SHP77 (cell line): Measurements from ENCODE around the gene MTERF4.

ENCODE experiments used
- DNase-seq, 2 experiments: peaks; one replicate each; lab custom pipeline; 2025; lab: John Stamatoyannopoulos, UW

The MTERF4 gene

DNA sequence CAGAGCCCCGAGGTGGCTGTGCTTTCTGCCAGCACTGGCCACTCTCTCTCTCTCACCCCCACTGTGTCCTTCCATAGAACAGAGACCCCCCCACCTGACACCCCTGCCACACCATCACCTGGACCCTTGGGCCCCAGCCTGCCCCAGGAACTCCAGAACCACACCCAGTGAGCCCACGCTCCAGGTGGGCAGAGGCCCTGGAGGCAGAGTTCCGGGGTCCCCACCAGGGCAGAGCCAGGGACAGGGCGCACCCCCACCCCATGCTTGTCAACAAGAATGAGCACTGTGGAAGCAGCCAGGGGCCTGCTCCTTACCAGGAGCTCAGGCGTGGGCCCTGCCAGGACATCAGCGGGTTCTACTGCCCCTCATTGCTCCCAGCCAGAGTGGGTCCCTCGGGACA lies 32.6 kb upstream of the MTERF4 start:
- DNase-seq, result no peak

DNA sequence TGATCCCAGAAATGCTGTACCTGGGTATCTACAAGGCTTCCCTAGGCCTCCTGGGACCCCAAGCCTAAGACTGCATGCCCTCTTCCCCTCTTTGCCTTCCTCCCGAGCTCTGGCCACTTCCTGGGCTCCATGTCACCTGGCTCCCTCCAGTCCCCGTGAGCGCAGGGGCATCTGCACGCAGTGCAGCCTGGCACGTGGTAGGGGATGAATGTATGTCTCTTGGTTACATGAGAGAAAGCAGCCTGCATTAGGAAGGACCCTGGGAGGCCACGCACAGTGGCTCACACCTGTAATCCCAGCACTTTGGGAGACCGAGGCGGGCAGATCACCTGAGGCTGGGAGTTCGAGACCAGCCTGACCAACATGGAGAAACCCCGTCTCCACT lies 31.3 kb upstream of the MTERF4 start:
- DNase-seq, result no peak

DNA sequence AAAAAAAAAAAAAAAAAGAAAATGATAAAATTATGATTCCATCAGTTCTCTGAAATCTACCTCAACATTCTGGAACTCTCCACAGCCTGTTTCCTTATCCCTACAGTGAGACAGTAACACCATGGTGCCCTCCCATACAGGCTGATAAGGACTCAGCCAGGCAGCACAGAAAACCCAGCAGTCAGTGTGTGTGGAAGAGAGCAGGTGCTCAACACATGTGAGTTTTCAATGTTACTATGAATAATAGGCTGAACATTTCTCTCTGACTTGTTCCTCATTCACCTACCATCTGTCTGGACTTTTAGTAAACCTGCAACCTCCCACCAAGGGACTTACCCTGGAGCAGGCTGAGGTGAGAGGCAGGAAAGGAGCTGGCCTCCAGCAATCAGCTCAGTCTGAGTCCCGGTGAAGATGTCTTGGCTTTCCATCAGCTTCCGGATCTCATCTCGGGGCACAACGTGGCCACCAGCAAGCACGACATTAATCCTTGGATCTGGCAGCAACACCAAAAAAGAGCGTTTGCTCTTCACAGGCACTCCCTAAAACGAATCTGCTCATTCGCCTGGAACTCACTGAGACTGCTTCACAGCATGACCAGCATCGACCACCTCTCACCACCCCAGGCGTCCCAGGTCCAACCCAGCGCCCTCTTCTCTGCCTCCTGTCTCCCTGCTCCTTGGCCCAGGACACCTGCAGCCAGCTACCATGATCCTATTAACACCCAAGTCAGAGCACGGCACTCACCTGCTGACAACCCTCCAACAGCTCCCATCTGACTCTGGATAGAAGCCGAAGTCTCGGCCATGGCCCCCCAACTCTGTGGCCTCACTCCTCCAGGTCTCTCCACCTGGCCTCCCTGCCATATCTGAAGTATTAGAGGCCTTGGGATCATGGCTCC lies 30.7 kb upstream of the MTERF4 start:
- DNase-seq, result no peak

DNA sequence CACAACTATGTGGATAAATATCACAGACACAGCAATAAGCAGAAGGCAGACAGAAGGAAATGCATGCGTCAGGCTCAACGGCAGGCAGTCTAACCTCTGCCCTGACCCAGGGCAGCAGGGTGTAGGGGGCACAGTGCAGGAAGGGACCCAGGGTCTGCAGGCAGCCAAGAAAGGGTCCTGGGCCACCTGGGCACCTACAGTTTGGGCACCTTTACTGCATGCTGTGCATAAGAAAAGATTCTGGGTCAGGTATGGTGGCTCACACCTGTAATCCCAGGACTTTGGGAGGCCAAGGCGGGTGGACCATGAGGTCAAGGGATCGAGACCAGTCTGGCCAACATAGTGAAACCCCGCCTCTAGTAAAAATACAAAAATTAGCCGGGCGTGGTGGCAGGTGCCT lies 29.4 kb upstream of the MTERF4 start:
- no peak for DNase-seq

DNA sequence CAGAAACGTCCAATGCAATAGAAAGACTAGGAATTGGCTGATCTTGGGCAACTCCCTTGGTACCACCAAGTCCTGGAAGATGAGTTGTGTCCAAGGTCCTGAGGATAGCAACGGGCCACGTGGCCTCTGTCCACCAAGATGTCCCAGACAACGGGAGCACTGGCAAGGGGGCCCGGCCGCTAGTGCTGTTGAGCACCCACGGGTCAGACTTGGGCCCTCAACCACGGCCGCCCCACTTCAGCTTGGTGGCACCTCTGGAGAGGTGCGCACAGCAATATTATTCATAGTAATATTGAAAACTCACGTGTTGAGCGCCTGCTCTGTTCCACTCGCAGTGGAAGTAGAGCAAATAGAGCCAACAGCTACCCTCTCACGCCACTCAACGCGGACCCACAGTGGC lies 28.2 kb upstream of the MTERF4 start:
- DNase-seq, result no peak

DNA sequence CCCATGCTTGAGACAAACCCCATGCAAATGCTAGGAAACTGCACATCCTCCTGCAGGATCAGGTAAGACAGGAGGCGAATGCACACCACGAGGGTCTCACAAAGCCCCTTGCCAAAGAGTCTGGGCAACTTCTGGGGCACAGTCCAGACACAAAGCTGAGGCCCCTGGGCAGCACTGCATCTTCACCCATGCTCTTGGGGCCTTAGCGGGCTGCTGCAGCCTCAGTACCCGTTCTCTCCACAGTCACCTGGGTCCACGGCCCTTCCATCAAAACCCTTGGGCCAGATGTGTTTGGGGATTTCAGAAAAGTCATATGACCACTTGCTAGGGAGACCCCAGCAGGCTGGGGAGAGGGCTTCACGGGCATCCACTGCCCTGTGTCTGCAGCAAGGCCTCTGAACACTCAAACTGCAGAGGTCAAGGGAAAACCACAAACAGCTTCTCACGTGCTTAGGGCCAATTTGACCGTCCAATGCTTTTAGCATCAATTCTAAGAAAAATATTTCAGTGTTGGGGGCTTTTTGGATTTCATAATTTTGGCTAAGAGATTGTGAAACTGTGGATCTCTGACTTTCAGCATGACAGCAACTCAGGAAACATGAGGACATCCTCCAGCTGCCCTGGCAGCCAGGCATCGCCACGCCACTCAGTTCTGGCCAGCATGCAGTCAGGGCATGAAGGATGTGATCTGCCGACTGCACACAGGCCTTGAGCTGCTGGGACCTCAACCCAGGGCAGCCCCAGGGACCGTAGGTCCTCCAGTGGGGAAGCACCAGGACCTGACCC lies 27.2 kb upstream of the MTERF4 start:
- no peak for DNase-seq

DNA sequence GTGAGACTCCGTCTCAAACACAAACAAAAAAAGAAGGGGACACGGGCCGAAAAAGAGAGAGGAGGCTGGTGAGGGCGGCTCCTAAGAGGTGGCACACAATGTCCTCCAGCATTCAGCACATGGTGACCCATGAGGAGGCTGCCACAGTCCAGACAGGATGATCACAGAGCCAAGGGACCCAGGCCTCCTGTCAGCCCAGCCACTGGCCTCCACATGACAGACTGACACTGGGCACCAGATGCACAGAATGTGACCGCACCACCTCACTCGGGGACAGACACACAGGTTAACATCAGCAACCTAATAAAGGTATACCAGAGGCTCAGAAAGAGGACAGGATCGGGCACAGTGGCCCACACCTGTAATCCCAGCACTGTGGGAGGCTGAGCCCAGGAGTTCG lies 26.2 kb upstream of the MTERF4 start:
- DNase-seq, result no peak

DNA sequence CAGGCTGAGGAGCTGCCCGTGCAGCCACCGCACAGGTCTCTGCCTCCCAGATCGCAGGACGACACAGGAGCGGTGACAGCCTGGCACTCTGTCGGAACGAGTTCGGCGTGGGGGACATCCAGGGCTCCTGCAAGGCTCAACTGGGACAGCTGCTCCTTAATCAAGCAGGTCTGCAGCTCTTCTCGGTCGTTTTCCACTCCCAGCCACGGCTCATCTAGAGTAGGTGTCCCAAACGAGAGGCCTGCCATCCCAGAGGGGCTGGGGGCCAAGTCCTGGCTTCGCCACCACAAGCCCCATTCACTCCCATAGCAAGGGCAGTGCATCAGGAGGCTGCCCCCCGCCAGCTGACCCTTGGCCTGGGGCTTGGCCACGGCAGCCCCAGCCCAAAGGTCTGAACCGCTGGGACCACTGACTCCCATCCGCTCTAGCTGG lies 24.7 kb upstream of the MTERF4 start:
- no peak for DNase-seq

DNA sequence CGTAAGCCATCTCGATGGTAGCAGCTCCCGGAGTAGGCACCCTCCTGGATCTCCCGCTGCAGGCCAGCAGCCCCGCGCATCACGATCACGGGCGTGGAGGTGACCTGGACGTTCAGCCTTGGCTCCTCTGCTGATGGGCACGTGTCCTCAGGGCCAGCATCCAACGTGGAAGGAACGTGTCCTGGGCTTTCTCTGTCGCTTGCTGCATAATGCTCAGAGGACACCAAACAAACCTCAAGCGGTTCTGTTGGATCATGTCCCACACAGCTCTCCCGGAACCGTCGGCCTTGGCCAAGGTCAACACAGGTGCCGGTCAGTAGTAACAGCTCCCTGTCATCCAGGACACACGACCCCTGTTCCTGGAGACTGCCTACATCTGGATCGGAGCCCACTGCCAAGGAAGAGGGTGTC lies 24.1 kb upstream of the MTERF4 start:
- no peak for DNase-seq

DNA sequence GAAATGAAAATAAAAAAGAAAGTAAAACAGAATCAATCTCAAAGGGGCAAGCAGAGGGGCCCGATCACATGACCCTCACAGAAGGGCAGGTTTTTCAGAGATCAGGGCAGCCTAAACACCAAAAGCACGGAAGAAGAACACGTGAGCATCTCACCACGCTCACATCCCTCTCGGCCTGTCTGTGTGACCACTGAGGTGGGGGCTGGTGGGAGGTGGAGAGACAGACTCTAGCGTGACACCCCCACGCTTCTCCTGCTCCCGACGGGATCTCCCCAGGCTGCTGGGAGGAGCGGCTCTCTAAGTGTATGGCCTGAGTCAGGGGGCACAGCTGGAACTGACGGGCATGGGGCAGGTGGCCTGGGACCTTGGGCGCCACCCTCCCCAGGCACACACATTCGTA lies 23.5 kb upstream of the MTERF4 start:
- no peak for DNase-seq

DNA sequence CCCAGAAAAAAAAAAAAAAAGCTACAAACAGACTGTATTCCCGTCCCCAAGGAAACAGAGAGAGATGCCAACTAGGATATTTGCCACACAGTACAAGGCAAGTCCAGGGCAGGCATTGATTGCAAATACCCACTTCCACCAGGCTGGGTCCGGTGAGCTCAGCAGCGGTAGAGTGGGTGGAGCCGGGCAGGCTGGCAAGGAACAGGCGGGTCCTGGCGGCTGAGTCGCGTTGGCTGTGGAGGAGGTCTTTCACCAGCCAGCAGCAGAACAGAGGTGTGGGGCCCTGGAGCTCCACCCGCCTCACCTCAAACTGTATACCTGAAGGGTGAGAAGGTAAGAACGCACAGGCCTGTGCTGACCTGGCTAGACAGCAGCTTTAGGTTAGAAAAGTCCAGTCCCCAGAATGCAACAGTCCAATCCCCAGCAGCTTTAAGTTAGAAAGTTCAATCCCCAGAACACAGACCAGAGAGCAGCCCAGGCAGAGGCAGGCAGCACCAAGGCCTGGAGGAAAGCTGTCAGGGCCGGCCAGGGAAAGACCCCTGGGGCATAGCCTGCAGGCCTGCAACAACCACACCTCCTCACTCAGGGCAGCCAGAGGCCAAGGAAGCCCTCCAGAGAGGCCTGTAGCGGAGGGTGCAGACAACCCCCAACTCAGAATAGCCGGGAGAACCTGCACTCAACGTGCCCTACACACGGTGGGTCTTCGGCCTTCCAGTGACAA lies 21.9 kb upstream of the MTERF4 start:
- no peak for DNase-seq

DNA sequence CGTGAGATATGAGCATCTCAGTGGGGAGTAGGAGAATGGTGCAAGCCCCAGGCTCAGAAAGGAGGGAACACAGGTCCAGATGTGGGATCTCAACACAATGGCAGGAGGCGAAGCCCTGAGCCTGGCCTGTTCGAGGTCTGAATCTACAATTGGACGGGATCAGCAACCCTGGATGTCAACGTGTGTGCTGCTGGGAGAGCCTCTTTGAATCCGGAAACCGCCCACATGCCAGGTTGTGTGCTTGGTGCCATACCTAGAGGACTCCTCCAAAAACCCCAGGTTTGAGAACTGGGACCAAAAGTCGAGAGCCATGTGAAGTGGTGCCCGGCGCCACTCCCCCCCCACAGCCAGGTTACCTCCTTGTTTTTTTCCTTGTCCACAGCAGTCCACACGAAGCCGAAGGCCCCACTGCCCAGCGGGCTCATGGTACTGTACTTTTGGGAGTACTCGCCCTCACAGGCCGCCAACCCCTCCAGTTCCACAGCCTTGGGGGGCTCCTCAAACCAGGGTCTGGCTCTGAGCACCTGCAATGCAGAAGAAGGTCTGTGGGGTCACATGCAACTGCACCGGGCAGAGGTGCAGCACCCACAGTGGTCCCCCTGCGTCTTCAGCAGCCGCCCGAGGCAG lies 20.4 kb upstream of the MTERF4 start:
- no peak for DNase-seq

DNA sequence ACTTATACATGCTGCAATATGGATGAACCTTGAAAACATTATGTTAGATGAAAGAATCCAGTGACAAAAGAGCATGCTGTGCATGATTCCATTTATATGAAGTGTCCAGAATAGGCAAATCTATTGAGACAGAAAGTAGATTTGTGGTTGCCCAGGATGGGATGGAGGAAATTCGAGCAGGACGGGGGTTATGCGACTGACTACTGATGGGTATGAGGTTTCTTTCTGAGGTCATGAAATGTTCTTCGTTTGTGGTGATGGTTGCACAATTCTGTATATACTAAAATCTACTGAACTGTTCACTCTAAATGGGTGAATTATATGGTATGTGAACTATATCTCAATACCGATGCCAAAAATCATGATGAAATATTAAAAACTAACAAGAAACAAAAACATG lies 18.9 kb upstream of the MTERF4 start:
- DNase-seq, result no peak

DNA sequence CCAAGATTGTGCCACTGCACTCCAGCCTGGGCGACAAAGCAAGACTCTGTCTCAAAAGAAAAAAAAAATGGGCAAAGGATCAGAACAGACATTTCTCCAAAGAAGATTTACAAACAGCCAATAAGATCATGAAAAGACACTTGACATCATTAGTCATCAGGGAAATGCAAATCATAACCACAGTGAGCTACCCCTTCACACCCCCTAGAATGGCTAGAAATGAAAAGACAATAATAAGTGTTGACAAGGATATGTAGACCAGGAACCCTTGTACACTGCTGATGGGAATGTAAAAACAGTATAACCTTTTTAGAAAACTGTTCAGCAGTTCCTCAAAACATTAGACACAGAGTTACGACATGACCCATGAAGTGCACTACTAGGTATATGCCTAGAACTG lies 18.4 kb upstream of the MTERF4 start:
- DNase-seq, result no peak

DNA sequence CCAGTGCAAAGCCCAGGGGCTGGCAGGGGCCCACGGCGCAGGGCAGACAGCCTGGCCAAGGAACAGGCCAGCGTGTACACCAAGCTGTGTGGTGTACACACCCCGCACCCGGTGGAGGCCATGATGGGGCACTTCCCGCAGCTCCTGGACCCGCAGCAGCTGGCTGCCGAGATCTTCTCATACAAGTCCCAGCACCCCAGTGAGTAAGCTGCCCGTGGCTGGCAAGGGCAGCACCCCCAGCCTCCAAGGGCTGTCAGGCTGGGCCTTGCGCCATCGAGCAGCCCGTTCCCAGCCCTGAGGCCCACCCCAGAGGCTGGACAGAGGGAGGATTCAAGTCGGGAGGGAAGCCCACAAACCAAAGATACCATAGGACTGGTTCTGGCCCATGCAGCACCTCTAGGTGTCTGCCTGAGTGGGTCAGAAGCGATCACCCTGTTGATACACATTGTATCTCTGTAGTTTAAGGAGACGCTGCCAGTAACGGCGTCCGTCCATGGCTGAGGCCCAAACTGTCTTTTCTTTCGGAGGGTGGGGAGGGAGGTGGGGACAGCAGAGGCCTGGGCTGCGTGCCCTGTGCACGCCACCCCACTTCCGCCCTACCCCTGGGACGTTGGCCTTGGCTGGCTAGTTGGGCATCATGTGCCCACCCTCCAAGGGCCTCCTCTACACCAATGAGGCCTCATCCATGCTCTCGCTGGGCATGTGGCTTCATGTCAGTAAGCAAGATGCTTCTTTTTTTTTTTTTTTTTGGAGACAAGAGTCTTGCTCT lies 16.8 kb upstream of the MTERF4 start:
- DNase-seq, result no peak

DNA sequence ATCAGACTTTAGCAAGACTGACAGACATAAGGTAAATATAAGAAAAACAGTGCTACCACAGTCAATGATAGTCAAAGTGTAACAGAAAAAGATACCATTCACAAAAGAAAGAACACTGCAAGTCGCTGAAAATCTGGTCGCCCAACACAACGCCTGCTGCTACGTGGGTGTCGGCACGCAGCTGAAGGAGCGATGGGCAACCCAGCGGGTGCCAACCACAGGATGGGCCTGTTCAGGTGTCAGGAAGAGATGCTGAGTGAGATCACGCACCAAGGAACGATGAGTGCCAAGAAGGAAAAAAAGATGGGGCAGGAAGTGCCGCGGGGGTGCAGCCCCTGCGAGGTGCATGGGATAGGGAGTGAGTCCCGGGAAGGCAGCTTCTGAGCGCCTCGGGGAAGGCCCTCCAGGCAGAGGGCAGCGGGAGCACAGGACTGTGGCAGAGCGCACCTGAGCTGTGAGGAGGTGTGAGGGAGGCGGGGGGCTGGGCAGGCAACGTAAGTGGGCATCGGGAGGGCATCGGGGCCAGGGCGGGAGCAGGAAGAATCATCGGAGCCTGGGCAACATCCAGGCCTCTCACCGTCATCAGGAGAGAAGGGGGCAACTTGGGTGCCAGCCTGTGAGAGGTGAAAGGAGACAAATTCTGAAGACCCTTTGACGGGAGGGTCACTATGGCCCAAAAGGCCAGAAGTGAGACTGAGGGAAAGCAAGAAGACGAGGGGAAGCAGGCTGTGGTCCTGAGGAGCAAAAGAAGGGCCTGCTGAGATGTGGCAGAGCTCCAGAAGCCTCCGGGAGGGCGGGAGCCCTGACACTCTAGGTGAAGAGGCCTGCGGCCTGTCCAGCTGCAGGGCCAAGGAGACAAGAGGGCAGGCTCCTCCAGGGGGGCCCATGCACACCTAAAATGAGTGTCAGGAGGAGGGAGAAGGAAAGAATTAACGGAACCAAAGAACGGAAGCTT lies 14.8 kb upstream of the MTERF4 start:
- no peak for DNase-seq

DNA sequence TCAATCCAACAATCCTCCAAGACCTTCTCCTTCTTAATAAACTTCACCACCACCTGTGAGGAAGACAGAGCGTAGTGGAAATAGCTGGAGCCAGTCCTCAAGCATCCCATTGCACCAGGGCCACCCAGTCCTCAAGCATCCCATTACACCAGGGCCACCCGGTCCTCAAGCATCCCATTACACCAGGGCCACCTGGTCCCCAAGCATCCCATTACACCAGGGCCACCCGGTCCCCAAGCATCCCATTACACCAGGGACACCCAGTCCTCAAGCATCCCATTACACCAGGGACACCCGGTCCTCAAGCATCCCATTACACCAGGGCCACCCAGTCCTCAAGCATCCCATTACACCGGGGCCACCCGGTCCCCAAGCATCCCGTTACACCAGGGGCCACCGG lies 13.3 kb upstream of the MTERF4 start:
- no peak for DNase-seq

DNA sequence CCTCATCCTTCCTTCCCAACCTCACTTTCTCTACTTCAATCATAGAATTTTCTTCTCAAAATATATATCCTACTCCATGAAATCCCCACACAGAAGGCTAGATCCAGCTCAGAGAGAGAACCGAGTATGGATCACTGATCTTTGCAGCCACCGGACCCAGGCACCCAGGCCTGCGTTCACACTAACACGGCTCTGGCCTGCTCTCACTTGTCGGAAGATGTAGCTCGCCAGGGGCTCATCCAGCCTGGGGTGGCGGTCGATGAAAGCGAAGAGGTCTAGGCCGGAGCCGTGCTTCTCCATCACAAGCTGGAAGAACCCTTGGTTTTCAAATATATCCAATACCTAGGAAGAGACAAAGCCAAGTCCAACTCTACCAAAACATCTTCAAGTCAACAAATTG lies 12.7 kb upstream of the MTERF4 start:
- DNase-seq, result no peak

DNA sequence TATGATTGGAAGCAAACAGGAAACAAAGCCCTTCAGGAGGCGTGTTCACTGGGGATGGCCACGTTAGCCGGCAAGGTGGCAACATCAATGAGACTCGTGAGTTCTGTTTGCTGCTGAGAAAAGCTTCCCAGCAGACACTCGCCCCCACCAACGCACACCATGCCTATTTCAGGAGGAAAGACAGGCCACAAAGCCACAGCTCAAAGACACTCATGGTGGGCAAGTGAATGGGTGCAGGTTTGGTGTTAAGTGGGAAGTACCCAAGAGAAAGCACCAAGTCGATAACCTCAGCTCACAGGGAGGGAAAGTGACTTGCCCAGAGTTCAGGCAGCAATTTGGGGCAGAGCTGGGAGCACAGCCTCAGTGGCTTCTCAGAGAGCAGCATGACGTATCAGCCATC lies 10.5 kb upstream of the MTERF4 start:
- DNase-seq, result no peak

DNA sequence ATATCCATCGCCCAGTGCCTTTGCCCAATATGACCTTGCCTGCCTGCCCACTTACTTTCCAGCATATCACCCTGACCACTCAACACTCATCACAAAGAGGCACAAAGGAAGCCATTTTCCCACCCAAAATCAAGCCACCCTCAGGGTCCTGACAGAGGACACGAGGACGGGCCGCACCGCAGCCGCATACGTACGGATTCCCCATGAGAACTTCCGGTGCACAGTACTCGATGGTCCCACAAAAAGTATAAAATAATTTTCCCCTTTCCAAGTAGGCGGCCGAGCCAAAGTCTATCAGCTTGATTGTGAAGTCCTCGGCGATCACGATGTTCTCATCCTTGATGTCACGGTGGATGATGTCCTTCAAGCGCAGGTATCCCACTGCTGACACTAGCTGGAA lies 10.0 kb upstream of the MTERF4 start:
- DNase-seq, result no peak
